ENCODE results near the gene JAGN1.

GRCh38 chr3:9901967-9902366 lies 11.6 kb downstream of the JAGN1 start:
- no peak for TF ChIP-seq POLR2A (IDR thresholded peaks at IDR 0.05; ENCODE audit: low read length)
- no peak for TF ChIP-seq GATA1 (IDR thresholded peaks at IDR 0.05; ENCODE audit: low read depth, low read length)
